Coronary artery (tissue), 2 donors: Measurements from ENCODE around the gene PCDHA10.
A peak's percentile ranks its signal among the peaks of the same experiment; 100 is the strongest.
"Not testable (repeated sequence)": the region's sequence is repeated elsewhere in the genome, so short reads cannot be mapped to it uniquely, and the experiment has no call there.

Experiments
- DNase-seq: peaks from one replicate; pipeline ENCODE4 v3.0.0-alpha.2; 2017; ENCODE audit warnings: low spot score
- H3K27ac ChIP-seq, 2 donors: fragments of 200-600 bp; sonication (generic); one replicate each; pipeline ENCODE4 v1.5.1; 2016 to 2019
- H3K4me3 ChIP-seq: fragments of 200-600 bp; sonication (generic); 2 replicates; pipeline ENCODE4 v1.5.1; 2016; ENCODE audit warnings: mild to moderate bottlenecking, moderate library complexity
- TF ChIP-seq, protein P1 (sequence below): fragments of 200-600 bp; sonication (generic); IDR thresholded peaks from one replicate; pipeline ENCODE4 v1.5.1; 2019; ENCODE audit warnings: antibody characterized with exemption

Gene PCDHA10

DNA sequence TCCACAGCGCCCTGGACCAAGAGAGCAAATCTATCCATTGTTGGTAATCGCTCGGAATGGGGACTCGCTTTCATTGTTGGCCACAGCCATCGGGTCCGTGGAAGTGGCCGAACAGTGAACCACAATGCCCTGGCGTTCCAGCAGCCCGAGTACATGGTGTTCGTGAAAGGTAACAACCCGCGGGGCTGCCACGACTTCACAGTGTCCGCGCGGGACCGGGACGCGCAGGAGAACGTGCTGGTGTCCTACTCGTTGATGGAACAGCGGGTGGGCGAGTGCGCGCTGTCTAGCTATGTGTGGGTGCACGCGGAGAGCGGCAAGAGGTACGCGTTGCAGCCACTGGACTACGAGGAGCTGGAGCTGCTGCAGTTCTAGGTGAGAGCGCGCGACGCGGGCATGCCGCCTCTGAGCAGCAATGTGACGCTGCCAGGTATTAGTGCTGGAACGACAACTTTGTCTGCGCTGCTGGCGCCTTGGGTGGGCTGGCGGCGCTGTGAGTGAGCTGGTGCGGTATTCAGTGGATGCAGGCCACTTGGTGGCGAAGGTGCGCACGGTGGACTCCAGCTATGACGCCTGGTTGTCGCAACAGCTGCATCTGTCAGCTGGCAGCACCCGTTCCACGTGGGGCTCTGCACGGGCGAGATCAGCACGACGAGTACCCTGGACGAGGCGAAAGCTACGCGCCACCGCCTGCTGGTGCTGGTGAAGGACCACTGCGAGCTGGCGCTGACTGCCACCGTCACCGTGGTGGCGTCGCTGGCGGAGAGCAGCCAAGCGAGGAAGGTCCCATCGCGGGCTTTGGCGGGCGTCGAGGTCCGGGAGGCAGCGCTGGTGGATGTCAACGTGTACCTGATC is 7.0 kb downstream of the PCDHA10 start:
- TF ChIP-seq, protein P1, sequence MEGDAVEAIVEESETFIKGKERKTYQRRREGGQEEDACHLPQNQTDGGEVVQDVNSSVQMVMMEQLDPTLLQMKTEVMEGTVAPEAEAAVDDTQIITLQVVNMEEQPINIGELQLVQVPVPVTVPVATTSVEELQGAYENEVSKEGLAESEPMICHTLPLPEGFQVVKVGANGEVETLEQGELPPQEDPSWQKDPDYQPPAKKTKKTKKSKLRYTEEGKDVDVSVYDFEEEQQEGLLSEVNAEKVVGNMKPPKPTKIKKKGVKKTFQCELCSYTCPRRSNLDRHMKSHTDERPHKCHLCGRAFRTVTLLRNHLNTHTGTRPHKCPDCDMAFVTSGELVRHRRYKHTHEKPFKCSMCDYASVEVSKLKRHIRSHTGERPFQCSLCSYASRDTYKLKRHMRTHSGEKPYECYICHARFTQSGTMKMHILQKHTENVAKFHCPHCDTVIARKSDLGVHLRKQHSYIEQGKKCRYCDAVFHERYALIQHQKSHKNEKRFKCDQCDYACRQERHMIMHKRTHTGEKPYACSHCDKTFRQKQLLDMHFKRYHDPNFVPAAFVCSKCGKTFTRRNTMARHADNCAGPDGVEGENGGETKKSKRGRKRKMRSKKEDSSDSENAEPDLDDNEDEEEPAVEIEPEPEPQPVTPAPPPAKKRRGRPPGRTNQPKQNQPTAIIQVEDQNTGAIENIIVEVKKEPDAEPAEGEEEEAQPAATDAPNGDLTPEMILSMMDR, result no peak
- Histone ChIP-seq H3K27ac (no peak overlapping the region), H3K4me3 (no peak overlapping the region)
- no peak for DNase-seq

DNA sequence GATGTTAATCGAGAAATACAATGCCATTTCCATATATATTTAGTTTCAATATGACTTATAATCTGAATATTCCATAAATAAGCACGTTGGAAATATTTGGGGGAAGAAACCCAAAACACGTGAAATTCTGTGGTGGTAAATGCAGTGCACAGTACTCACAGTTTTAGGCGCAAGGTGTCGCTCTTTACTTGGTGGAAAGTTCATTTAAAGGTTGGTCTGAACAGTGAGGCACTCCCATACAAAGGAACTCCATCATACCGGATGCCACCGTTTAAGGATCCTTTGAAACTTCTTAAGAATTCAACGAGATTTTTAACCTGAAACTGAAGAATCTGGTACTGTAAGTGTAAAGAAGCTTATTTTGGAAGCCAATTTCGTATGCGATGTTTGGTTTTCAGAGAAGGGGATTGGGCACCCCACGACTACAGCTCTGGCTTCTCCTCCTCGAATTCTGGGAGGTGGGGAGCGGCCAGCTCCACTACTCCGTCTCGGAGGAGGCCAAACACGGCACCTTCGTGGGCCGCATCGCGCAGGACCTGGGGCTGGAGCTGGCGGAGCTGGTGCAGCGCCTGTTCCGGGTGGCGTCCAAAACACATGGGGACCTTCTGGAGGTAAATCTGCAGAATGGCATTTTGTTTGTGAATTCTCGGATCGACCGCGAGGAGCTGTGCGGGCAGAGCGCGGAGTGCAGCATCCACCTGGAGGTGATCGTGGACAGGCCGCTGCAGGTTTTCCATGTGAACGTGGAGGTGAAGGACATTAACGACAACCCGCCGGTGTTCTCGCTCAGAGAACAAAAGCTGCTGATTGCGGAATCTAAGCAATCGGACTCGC is 13.2 kb downstream of the PCDHA10 start, which contains the start of gene PCDHA11:
TSS of gene PCDHA11 (plus strand) at position 237 of the 834 bp plus-strand sequence. CDS start at position 384, 147 bp downstream.
- DNase-seq, result no peak
- Histone ChIP-seq H3K4me3 (peak within 1 kb of the TSS; percentile 27), H3K27ac (no peak within 1 kb of the TSS)

GRCh38 chr5:140869555-140869886 is 13.8 kb downstream of the PCDHA10 start:
- Histone ChIP-seq H3K4me3 (peak overlapping the region; percentile 27), H3K27ac (no peak overlapping the region)
- TF ChIP-seq, protein P1, result no peak
- no peak for DNase-seq

More for the DNA sequence above, 13.2 kb downstream of the PCDHA10 start, which contains the start of gene PCDHA11:
- TF ChIP-seq, protein P1, result no peak

DNA sequence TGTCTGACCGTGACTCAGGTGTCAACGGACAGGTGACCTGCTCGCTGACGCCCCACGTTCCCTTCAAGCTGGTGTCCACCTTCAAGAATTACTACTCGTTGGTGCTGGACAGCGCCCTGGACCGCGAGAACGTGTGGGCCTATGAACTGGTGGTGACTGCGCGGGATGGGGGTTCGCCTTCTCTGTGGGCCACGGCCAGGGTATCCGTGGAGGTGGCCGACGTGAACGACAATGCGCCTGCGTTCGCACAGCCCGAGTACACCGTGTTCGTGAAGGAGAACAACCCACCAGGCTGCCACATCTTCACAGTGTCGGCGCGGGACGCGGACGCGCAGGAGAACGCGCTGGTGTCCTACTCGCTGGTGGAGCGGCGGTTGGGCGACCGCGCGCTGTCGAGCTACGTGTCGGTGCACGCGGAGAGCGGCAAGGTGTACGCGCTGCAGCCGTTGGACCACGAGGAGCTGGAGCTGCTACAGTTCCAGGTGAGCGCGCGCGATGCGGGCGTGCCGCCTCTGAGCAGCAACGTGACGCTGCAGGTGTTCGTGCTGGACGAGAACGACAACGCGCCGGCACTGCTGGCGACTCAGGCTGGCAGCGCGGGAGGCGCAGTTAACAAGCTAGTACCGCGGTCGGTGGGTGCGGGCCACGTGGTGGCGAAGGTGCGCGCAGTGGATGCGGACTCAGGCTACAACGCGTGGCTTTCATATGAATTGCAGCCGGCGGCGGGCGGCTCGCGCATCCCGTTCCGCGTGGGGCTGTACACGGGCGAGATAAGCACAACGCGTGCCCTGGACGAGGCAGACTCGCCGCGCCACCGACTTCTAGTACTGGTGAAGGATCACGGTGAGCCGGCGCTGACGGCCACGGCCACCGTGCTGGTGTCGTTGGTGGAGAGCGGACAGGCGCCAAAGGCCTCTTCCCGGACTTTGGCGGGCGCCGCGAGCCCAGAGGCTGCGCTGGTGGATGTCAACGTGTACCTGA is 14.8 kb downstream of the PCDHA10 start:
- no peak for DNase-seq
- TF ChIP-seq, protein P1, result no peak
- Histone ChIP-seq H3K4me3 (no peak overlapping the region), H3K27ac (no peak overlapping the region)

DNA sequence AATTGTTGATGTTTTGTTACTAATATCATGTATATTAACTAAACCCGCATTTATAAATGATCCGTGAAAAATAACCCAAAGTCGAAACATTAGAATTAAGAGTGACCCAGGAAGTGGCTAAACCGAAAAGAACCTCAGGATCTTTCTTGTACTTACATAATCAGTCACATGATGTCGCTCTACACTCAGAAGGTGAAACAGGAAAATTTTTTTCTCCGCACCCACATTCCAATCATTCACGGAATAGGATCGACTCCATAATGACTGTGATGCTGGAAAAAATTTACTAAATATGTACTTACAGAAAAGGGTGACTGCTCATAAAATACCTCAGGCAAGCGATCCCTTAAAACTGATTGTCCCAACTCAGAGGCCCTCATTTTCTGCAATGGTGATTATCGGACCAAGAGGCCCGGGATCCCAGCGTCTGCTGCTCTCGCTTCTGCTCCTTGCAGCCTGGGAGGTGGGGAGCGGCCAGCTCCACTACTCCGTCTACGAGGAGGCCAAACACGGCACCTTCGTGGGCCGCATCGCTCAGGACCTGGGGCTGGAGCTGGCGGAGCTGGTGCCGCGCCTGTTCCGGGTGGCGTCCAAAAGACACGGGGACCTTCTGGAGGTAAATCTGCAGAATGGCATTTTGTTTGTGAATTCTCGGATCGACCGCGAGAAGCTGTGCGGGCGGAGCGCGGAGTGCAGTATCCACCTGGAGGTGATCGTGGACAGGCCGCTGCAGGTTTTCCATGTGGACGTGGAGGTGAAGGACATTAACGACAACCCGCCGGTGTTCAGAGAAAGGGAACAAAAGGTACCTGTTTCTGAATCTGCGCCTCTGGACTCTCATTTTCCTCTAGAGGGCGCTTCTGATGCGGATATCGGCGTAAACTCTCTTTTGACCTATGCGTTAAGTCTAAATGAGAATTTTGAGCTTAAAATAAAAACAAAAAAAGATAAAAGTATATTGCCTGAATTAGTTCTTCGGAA is 19.7 kb downstream of the PCDHA10 start, which contains the start of gene PCDHA12:
TSS of gene PCDHA12 (plus strand) at position 224 of the 981 bp plus-strand sequence. CDS start at position 389, 165 bp downstream.
- Histone ChIP-seq H3K27ac (no peak within 1 kb of the TSS), H3K4me3 (peak within 1 kb of the TSS; percentile 18)
- DNase-seq, result no peak
- TF ChIP-seq, protein P1, result no peak

GRCh38 chr5:140876541-140877261 is 21.0 kb downstream of the PCDHA10 start:
- H3K27ac ChIP-seq, DNase-seq: not testable (repeated sequence)
- H3K4me3 ChIP-seq, result peak overlapping the region; percentile 7
